Upper lobe of right lung (tissue), 1 donor: ENCODE measurements around the gene GEMIN7. TPM values are rescaled to one million over a fixed set of nuclear protein-coding genes. Genes with fewer than 3 reads are reported as not detected.

Experiments
- ATAC-seq: fragments of 200-7000 bp; cut with Tn5 transposase; one replicate; pipeline ENCODE4 v1.9.1; 2020; ENCODE audit warnings: mild to moderate bottlenecking, moderate library complexity
- DNase-seq: peaks from one replicate; pipeline ENCODE4 v3.0.0-alpha.2; 2020
- H3K27ac ChIP-seq: fragments of 200-600 bp; one replicate; pipeline ENCODE4 v1.8.0; 2022
- H3K27me3 ChIP-seq: fragments of 200-600 bp; one replicate; pipeline ENCODE4 v1.8.0; 2022; ENCODE audit warnings: mild to moderate bottlenecking
- H3K36me3 ChIP-seq: fragments of 200-600 bp; one replicate; pipeline ENCODE4 v1.8.0; 2022
- H3K4me1 ChIP-seq: fragments of 200-600 bp; one replicate; pipeline ENCODE4 v1.8.0; 2022
- H3K4me3 ChIP-seq: fragments of 200-600 bp; one replicate; pipeline ENCODE4 v1.8.0; 2022; ENCODE audit warnings: mild to moderate bottlenecking
- H3K9me3 ChIP-seq: fragments of 200-600 bp; one replicate; pipeline ENCODE4 v1.8.0; 2022
- CTCF ChIP-seq: fragments of 200-600 bp; IDR thresholded peaks from one replicate; pipeline ENCODE4 v1.8.0; 2022; ENCODE audit warnings: antibody characterized with exemption
- intact Hi-C: fragments of 100-400 bp; cut with DNase I; formaldehyde crosslinking; loops from one replicate; pipeline ENCODE4 v1.11.0; 2022
- total RNA-seq: library from RNA; stranded (reverse); fragmentation: NEBNext Ultra II Directional; extraction: Animal tissue kit (Norgen Biotek cat#: 25700); gene quantifications from one replicate; pipeline ENCODE4 v1.2.1, GENCODE V29; 2021
- donor health status: DM: no; HTN: yes; CAD: no; lungs with severe emphysema.

The GEMIN7 gene
- total RNA-seq, 1 donor from 2014 or later, result 14.9 TPM

- H3K4me3 ChIP-seq, result no peak overlapping the region
- H3K36me3 ChIP-seq, result peaks cover 100% of the 10 kb centered on the region
Observed at GRCh38 chr19:45057444-45057843, 21.6 kb upstream of the GEMIN7 start.

GRCh38 chr19:45058622-45059159 lies 20.4 kb upstream of the GEMIN7 start:
- no peaks in the 10 kb centered on the region for H3K4me1 ChIP-seq
- no peaks in the 10 kb centered on the region for H3K9me3 ChIP-seq
- intact Hi-C loops, result no loop called here
- no peak overlapping the region for H3K4me3 ChIP-seq
- H3K27me3 ChIP-seq, result no peaks in the 10 kb centered on the region
- no peak for DNase-seq
- H3K27ac ChIP-seq, result no peak overlapping the region
- ATAC-seq, result no peak
- no peak for TF ChIP-seq CTCF
- H3K36me3 ChIP-seq, result peaks cover 100% of the 10 kb centered on the region

More at GRCh38 chr19:45057444-45057843, 21.6 kb upstream of the GEMIN7 start:
- TF ChIP-seq CTCF, result no peak
- H3K4me1 ChIP-seq, result no peaks in the 10 kb centered on the region
- ATAC-seq, result no peak
- no peak overlapping the region for H3K27ac ChIP-seq
- H3K9me3 ChIP-seq, result no peaks in the 10 kb centered on the region
- intact Hi-C loops, result no loop called here
- DNase-seq, result no peak
- H3K27me3 ChIP-seq, result no peaks in the 10 kb centered on the region

- H3K9me3 ChIP-seq, result no peaks in the 10 kb centered on the region
- DNase-seq, result peak; percentile 77
- H3K36me3 ChIP-seq, result peaks cover 100% of the 10 kb centered on the region
- no peak overlapping the region for H3K4me3 ChIP-seq
- no peaks in the 10 kb centered on the region for H3K27me3 ChIP-seq
- peak; percentile 82 for TF ChIP-seq CTCF
- H3K4me1 ChIP-seq, result no peaks in the 10 kb centered on the region
- intact Hi-C loops, result no loop called here
- H3K27ac ChIP-seq, result no peak overlapping the region
- ATAC-seq, result peak; percentile 85
Observed at GRCh38 chr19:45059258-45059965, 19.6 kb upstream of the GEMIN7 start.

DNA sequence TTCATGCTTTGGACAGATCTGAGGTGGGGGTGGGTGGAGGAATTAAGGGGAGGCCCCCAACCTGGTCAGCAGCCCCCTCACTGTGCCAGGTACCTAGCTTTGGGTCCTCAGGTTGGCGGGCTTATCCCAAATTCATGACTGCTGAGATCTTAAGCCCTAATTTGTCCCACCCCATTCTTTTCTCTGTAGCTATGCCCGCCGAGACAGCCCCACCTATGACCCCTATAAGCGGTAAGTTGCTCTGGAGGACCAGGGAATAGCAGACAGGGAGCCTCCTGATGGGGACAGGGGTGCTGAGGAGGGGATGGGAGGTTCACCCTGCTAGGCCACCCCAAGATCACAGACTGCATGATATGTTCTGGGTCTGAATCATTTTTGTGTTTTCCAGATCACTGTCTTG lies 17.1 kb upstream of the GEMIN7 start:
- Histone ChIP-seq H3K36me3 (peaks cover 96% of the 10 kb centered on the region), H3K4me1 (no peaks in the 10 kb centered on the region), H3K27ac (no peak overlapping the region), H3K4me3 (no peak overlapping the region), H3K9me3 (no peaks in the 10 kb centered on the region), H3K27me3 (no peaks in the 10 kb centered on the region)
- no peak for DNase-seq
- no peak for TF ChIP-seq CTCF
- no peak for ATAC-seq
- intact Hi-C loops, result no loop called here

- intact Hi-C loops, result no loop called here
- H3K27ac ChIP-seq, result no peak overlapping the region
- no peaks in the 10 kb centered on the region for H3K4me1 ChIP-seq
- no peak overlapping the region for H3K4me3 ChIP-seq
- peaks cover 96% of the 10 kb centered on the region for H3K36me3 ChIP-seq
- ATAC-seq (no peak), DNase-seq (no peak)
- TF ChIP-seq CTCF, result no peak
- no peaks in the 10 kb centered on the region for H3K27me3 ChIP-seq
- H3K9me3 ChIP-seq, result no peaks in the 10 kb centered on the region
Observed at GRCh38 chr19:45063851-45064801, 14.9 kb upstream of the GEMIN7 start.
